ENCODE results near the gene SHROOM4.

GRCh38 chrX:50680990-50681389 is 133.0 kb downstream of the SHROOM4 start:
- no peak for TF ChIP-seq CTCF (IDR thresholded peaks at IDR 0.05)
- no peak for TF ChIP-seq POLR2A (IDR thresholded peaks at IDR 0.05)

All from Peyer's patch (tissue), 4 donors.